Measurements from ENCODE around the gene TTLL11. TPM values are rescaled to one million over a fixed set of nuclear protein-coding genes. Genes with fewer than 3 reads are reported as not detected.
A peak's percentile ranks its signal among the peaks of the same experiment; 100 is the strongest.

Gene TTLL11
- total RNA-seq, 1 donor from 2014 or later = 3.6 TPM

- no peak for DNase-seq
- H3K27ac Mint-ChIP-seq = no peak overlapping the region
- ATAC-seq (ENCODE audit: low read depth) = no peak
- no peaks in the 10 kb centered on the region for H3K9me3 Mint-ChIP-seq
- H3K4me1 Mint-ChIP-seq = peaks cover 37% of the 10 kb centered on the region
- intact Hi-C loops (cut with micrococcal nuclease) = no loop called here
- no peaks in the 10 kb centered on the region for H3K27me3 Mint-ChIP-seq
- no peak for TF ChIP-seq CTCF (IDR thresholded peaks at IDR 0.05)
- ChIA-PET POLR2A (no interaction called here), CTCF (no interaction called here)
- no peaks in the 10 kb centered on the region for H3K36me3 Mint-ChIP-seq (ENCODE audit: low read depth)
- H3K4me3 Mint-ChIP-seq = no peak overlapping the region
These were observed 142.7 kb downstream of the TTLL11 start for GRCh38 chr9:121950441-121950840.

- ChIA-PET CTCF (no interaction called here), POLR2A (no interaction called here)
- intact Hi-C loops (cut with micrococcal nuclease) = no loop called here
- no peaks in the 10 kb centered on the region for H3K9me3 Mint-ChIP-seq
- no peak for TF ChIP-seq CTCF (IDR thresholded peaks at IDR 0.05)
- H3K4me3 Mint-ChIP-seq = no peak overlapping the region
- H3K36me3 Mint-ChIP-seq (ENCODE audit: low read depth) = no peaks in the 10 kb centered on the region
- H3K27me3 Mint-ChIP-seq = no peaks in the 10 kb centered on the region
- H3K27ac Mint-ChIP-seq = no peak overlapping the region
- DNase-seq (no peak), ATAC-seq (ENCODE audit: low read depth) (no peak)
- H3K4me1 Mint-ChIP-seq = peaks cover 44% of the 10 kb centered on the region
These were observed 143.3 kb downstream of the TTLL11 start for GRCh38 chr9:121949766-121950165.

GRCh38 chr9:121949364-121949763 lies 143.7 kb downstream of the TTLL11 start:
- no peak for DNase-seq
- intact Hi-C loops (cut with micrococcal nuclease) = no loop called here
- POLR2A ChIA-PET = no interaction called here
- TF ChIP-seq CTCF (IDR thresholded peaks at IDR 0.05) = no peak
- H3K4me3 Mint-ChIP-seq = no peak overlapping the region
- no peaks in the 10 kb centered on the region for H3K9me3 Mint-ChIP-seq
- no peak for ATAC-seq (ENCODE audit: low read depth)
- no peaks in the 10 kb centered on the region for H3K36me3 Mint-ChIP-seq (ENCODE audit: low read depth)
- CTCF ChIA-PET = no interaction called here
- H3K27me3 Mint-ChIP-seq = no peaks in the 10 kb centered on the region
- peaks cover 47% of the 10 kb centered on the region for H3K4me1 Mint-ChIP-seq
- no peak overlapping the region for H3K27ac Mint-ChIP-seq

- no peak overlapping the region for H3K27ac Mint-ChIP-seq
- H3K27me3 Mint-ChIP-seq = no peaks in the 10 kb centered on the region
- no peak for ATAC-seq (ENCODE audit: low read depth)
- no peaks in the 10 kb centered on the region for H3K9me3 Mint-ChIP-seq
- peaks cover 45% of the 10 kb centered on the region for H3K4me1 Mint-ChIP-seq
- TF ChIP-seq CTCF (IDR thresholded peaks at IDR 0.05) = no peak
- no peak overlapping the region for H3K4me3 Mint-ChIP-seq
- DNase-seq = no peak
- no peaks in the 10 kb centered on the region for H3K36me3 Mint-ChIP-seq (ENCODE audit: low read depth)
- intact Hi-C loops (cut with micrococcal nuclease) = no loop called here
- CTCF ChIA-PET = no interaction called here
- POLR2A ChIA-PET = no interaction called here
These were observed 145.3 kb downstream of the TTLL11 start for GRCh38 chr9:121947775-121948174.

- CTCF ChIA-PET = no interaction called here
These were observed 146.6 kb downstream of the TTLL11 start for GRCh38 chr9:121946465-121946864.

More at GRCh38 chr9:121946465-121946864, 146.6 kb downstream of the TTLL11 start:
- peak overlapping the region; percentile 63 for H3K4me3 Mint-ChIP-seq
- H3K4me1 Mint-ChIP-seq = peaks cover 41% of the 10 kb centered on the region
- intact Hi-C loops (cut with micrococcal nuclease) = no loop called here
- H3K36me3 Mint-ChIP-seq (ENCODE audit: low read depth) = no peaks in the 10 kb centered on the region
- H3K27ac Mint-ChIP-seq = peak overlapping the region; percentile 79
- peak; percentile 63 for ATAC-seq (ENCODE audit: low read depth)
- TF ChIP-seq CTCF (IDR thresholded peaks at IDR 0.05) = no peak
- no peak for DNase-seq
- H3K9me3 Mint-ChIP-seq = no peaks in the 10 kb centered on the region
- POLR2A ChIA-PET = no interaction called here
- H3K27me3 Mint-ChIP-seq = no peaks in the 10 kb centered on the region

All from activated B cell treated with CpG ODN at 0.5 μM for 24 hours (primary cell).